K562 (cell line): ENCODE results near the gene EGR1. TPM values are rescaled to one million over a fixed set of nuclear protein-coding genes. Genes with fewer than 3 reads are reported as not detected.
A peak's percentile ranks its signal among the peaks of the same experiment; 100 is the strongest.

Experiments
- ATF1 ChIP-seq, 2 experiments: fragments of 450-650 bp in 1 of 2; IDR thresholded peaks; 2 replicates each; pipeline ENCODE4 v1.6.1; 2016; ENCODE audit warnings: missing compliant biosample characterization in 1 of 2, missing genetic modification characterization in 1 of 2
- CGGBP1 ChIP-seq: fragments of 250-450 bp; sonication (Bioruptor Pico); IDR thresholded peaks from 2 replicates; pipeline ENCODE4 v1.9.0; 2021; ENCODE audit warnings: mild to moderate bottlenecking
- DMBX1 ChIP-seq: fragments of 250-450 bp; sonication (Bioruptor Pico); IDR thresholded peaks from 2 replicates; pipeline ENCODE4 v1.8.0; 2022; ENCODE audit warnings: inconsistent platforms, mild to moderate bottlenecking, moderate library complexity, borderline replicate concordance
- GABPB2 ChIP-seq: fragments of 250-450 bp; sonication (Bioruptor Pico); conservative IDR thresholded peaks from 2 replicates; pipeline ENCODE4 v1.5.1; 2021; ENCODE audit warnings: mild to moderate bottlenecking
- GATA2 ChIP-seq: sonication (generic); formaldehyde crosslinking; IDR thresholded peaks from 2 replicates; pipeline ENCODE4 v1.4.0; 2020; ENCODE audit warnings: mild to moderate bottlenecking, missing genetic modification reagents
- KLF16 ChIP-seq: IDR thresholded peaks from 2 replicates; pipeline ENCODE4 v1.6.1; 2016; ENCODE audit warnings: antibody characterized with exemption
- NCOR1 ChIP-seq: fragments of 450-650 bp; IDR thresholded peaks from 2 replicates; pipeline ENCODE4 v1.6.1; 2016; ENCODE audit warnings: mild to moderate bottlenecking, moderate library complexity
- NFE2L1 ChIP-seq: fragments of 450-650 bp; IDR thresholded peaks from 2 replicates; pipeline ENCODE4 v1.6.1; 2016; ENCODE audit warnings: missing genetic modification characterization, low read depth, mild to moderate bottlenecking, missing compliant biosample characterization, moderate library complexity, borderline replicate concordance
- PHF20 ChIP-seq: fragments of 450-650 bp; IDR thresholded peaks from 2 replicates; pipeline ENCODE4 v1.6.1; 2018; ENCODE audit not compliant: partially characterized antibody
- PRPF4 ChIP-seq: fragments of 200-400 bp; formaldehyde crosslinking; IDR thresholded peaks from one replicate; pipeline ENCODE4 v1.6.1; 2017; ENCODE audit warnings: low read length, low read depth, mild to moderate bottlenecking; ENCODE audit not compliant: insufficient read depth, poor library complexity, severe bottlenecking
- PTRF ChIP-seq: fragments of 450-650 bp; IDR thresholded peaks from 2 replicates; pipeline ENCODE4 v1.6.1; 2016; ENCODE audit warnings: mild to moderate bottlenecking, missing genetic modification characterization, missing compliant biosample characterization
- TCF7 ChIP-seq: sonication (generic); IDR thresholded peaks from 2 replicates; pipeline ENCODE4 v1.6.1; 2016; ENCODE audit warnings: antibody characterized with exemption, borderline replicate concordance
- TCF7L2 ChIP-seq: fragments of 150-350 bp; IDR thresholded peaks from 2 replicates; pipeline ENCODE4 v1.6.1; 2016; ENCODE audit warnings: low read depth, mild to moderate bottlenecking, low read length, moderate library complexity
- TGIF2 ChIP-seq: sonication (generic); formaldehyde crosslinking; IDR thresholded peaks from 2 replicates; pipeline ENCODE4 v1.8.1; 2022; ENCODE audit warnings: mild to moderate bottlenecking, missing genetic modification reagents, moderate library complexity
- THRAP3 ChIP-seq: fragments of 450-650 bp; IDR thresholded peaks from 2 replicates; pipeline ENCODE4 v1.6.1; 2016; ENCODE audit warnings: mild to moderate bottlenecking, inconsistent platforms, borderline replicate concordance
- ZNF12 ChIP-seq: sonication (generic); formaldehyde crosslinking; IDR thresholded peaks from 2 replicates; pipeline ENCODE4 v1.4.0; 2020; ENCODE audit warnings: mild to moderate bottlenecking, missing genetic modification reagents
- ZNF217 ChIP-seq: sonication (generic); formaldehyde crosslinking; IDR thresholded peaks from 2 replicates; pipeline ENCODE4 v1.8.0; 2022; ENCODE audit warnings: mild to moderate bottlenecking, missing genetic modification reagents
- ZNF24 ChIP-seq: fragments of 450-650 bp; IDR thresholded peaks from 2 replicates; pipeline ENCODE4 v1.6.1; 2016
- ZNF3 ChIP-seq: fragments of 250-450 bp; sonication (Bioruptor Pico); IDR thresholded peaks from 2 replicates; pipeline ENCODE4 v1.5.0; 2021; ENCODE audit warnings: mild to moderate bottlenecking, moderate library complexity
- ZNF449 ChIP-seq: fragments of 250-450 bp; sonication (Bioruptor Pico); IDR thresholded peaks from 2 replicates; pipeline ENCODE4 v1.8.0; 2022; ENCODE audit warnings: moderate library complexity, mild to moderate bottlenecking, inconsistent platforms
- ZNF764 ChIP-seq: fragments of 250-450 bp; sonication (Bioruptor Pico); IDR thresholded peaks from 2 replicates; pipeline ENCODE4 v1.4.0; 2020; ENCODE audit warnings: low read depth, mild to moderate bottlenecking, moderate library complexity
- polyA plus RNA-seq, 8 experiments: library from polyadenylated mRNA; depleted of rRNA in 4 of 8; stranded (reverse) in 5 of 8; unstranded in 3 of 8; fragments of >200 nt; fragmentation: Nextera tagmentation in 2 of 8; fragmentation: Illumina TruSeq in 1 of 8; extraction: Ambion mirVana in 2 of 8; extraction: Trizol in 1 of 8; gene quantifications; 2 replicates each; pipeline versions ENCODE4 v1.2.1 to v1.2.3, GENCODE V29; 2011 to 2014; ENCODE audit warnings: inconsistent platforms in 1 of 8, missing spikeins in 1 of 8
- total RNA-seq, 7 experiments: library from RNA; depleted of rRNA in 6 of 7; stranded (reverse); fragments of >200 nt in 6 of 7; fragmentation: Illumina TruSeq in 2 of 7; extraction: Trizol in 2 of 7; gene quantifications; 2 replicates each; pipeline versions ENCODE4 v1.2.1 to v1.2.3, GENCODE V29; 2011 to 2021; ENCODE audit warnings: low replicate concordance in 1 of 7
- TF ChIP-seq, protein P1 (sequence below): fragments of 250-450 bp; sonication (Bioruptor Pico); IDR thresholded peaks from 2 replicates; pipeline ENCODE4 v1.8.0; 2021; ENCODE audit warnings: mild to moderate bottlenecking, moderate library complexity
- TF ChIP-seq, protein P2 (sequence below): fragments of 250-450 bp; sonication (Bioruptor Pico); IDR thresholded peaks from 2 replicates; pipeline ENCODE4 v1.9.0; 2021; ENCODE audit warnings: mild to moderate bottlenecking, inconsistent platforms

The EGR1 gene
- total and polyA plus RNA-seq, 9 of the 15 experiments (the other 6 are each of a cell fraction or from before 2014, with no cell fraction given), result 1.3 to 132 (median 21.5) TPM

DNA sequence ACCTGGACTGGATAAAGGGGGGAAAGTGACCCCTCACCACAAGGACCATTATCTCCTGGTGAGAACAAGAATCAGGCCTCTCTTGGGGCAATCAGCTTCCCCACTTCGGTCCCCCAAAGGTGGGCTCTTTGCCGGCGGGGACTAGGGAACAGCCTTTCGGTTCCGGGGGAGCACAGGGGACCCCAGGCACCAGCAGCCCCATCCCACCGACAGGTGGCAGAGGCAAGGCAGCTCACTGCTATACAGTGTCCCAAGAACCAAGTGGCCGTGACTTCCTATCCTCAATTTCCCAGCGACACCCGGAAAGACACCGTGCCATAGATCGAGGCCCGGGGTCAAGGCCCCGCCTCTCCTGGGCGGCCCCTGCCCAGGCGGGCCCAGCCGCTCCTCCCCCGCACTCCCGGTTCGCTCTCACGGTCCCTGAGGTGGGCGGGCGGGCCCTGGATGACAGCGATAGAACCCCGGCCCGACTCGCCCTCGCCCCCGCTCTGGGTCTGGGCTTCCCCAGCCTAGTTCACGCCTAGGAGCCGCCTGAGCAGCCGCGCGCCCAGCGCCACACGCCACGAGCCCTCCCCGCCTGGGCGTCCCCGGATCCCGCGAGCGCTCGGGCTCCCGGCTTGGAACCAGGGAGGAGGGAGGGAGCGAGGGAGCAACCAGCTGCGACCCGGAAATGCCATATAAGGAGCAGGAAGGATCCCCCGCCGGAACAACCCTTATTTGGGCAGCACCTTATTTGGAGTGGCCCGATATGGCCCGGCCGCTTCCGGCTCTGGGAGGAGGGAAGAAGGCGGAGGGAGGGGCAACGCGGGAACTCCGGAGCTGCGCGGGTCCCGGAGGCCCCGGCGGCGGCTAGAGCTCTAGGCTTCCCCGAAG lies 655 bp upstream of the EGR1 start (continued):
- TF ChIP-seq ZNF449 (CRISPR knock-in tag), result no peak
- TF ChIP-seq ZNF12, result no peak
- TF ChIP-seq ZNF3 (CRISPR knock-in tag), result no peak
- TF ChIP-seq ATF1 (CRISPR knock-in tag; IDR thresholded peaks at IDR 0.05), result no peak
- no peak for TF ChIP-seq ATF1 (tag; IDR thresholded peaks at IDR 0.05)
- no peak; the same call in 1 of the 2 replicates for TF ChIP-seq DMBX1 (CRISPR knock-in tag)
- no peak for TF ChIP-seq TCF7L2
- TF ChIP-seq PRPF4, result peak; percentile 44
- TF ChIP-seq, protein P1, sequence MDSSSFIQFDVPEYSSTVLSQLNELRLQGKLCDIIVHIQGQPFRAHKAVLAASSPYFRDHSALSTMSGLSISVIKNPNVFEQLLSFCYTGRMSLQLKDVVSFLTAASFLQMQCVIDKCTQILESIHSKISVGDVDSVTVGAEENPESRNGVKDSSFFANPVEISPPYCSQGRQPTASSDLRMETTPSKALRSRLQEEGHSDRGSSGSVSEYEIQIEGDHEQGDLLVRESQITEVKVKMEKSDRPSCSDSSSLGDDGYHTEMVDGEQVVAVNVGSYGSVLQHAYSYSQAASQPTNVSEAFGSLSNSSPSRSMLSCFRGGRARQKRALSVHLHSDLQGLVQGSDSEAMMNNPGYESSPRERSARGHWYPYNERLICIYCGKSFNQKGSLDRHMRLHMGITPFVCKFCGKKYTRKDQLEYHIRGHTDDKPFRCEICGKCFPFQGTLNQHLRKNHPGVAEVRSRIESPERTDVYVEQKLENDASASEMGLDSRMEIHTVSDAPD (CRISPR knock-in tag), result no peak
- TF ChIP-seq KLF16, result 0 out of 2 replicates have a peak, but pooled peaks have one; percentile 37
- no peak for TF ChIP-seq THRAP3
- no peak for TF ChIP-seq GABPB2 (CRISPR knock-in tag)
- TF ChIP-seq ZNF217 (CRISPR knock-in tag), result no peak
- TF ChIP-seq ZNF764 (CRISPR knock-in tag), result 0 out of 2 replicates have a peak, but pooled peaks have one; percentile 19
- no peak for TF ChIP-seq GATA2
- peak; percentile 79 for TF ChIP-seq NCOR1
- TF ChIP-seq TGIF2 (CRISPR knock-in tag), result no peak
- no peak for TF ChIP-seq ZNF24
- peak; percentile 44 for TF ChIP-seq PHF20
- TF ChIP-seq PTRF (tag), result no peak
- TF ChIP-seq NFE2L1, result no peak
- no peak for TF ChIP-seq TCF7
- TF ChIP-seq CGGBP1 (CRISPR knock-in tag), result no peak
- TF ChIP-seq, protein P2, sequence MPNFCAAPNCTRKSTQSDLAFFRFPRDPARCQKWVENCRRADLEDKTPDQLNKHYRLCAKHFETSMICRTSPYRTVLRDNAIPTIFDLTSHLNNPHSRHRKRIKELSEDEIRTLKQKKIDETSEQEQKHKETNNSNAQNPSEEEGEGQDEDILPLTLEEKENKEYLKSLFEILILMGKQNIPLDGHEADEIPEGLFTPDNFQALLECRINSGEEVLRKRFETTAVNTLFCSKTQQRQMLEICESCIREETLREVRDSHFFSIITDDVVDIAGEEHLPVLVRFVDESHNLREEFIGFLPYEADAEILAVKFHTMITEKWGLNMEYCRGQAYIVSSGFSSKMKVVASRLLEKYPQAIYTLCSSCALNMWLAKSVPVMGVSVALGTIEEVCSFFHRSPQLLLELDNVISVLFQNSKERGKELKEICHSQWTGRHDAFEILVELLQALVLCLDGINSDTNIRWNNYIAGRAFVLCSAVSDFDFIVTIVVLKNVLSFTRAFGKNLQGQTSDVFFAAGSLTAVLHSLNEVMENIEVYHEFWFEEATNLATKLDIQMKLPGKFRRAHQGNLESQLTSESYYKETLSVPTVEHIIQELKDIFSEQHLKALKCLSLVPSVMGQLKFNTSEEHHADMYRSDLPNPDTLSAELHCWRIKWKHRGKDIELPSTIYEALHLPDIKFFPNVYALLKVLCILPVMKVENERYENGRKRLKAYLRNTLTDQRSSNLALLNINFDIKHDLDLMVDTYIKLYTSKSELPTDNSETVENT (CRISPR knock-in tag), result no peak; the same call in 1 of the 2 replicates
